H1 (cell line): ENCODE data around the gene AQP10. TPM values are rescaled to one million over a fixed set of nuclear protein-coding genes. Genes with fewer than 3 reads are reported as not detected.

Experiments used
- CTCF ChIA-PET: fragments of 300-600 bp; sonication (Branson Sonifier 250); formaldehyde crosslinking; loops from one replicate; lab custom pipeline; 2021; ENCODE audit not compliant: partially characterized antibody; lab: Charles Lee
- POLR2A ChIA-PET: fragments of 300-600 bp; sonication (Branson Sonifier 250); formaldehyde crosslinking; loops from one replicate; lab custom pipeline; 2021; ENCODE audit warnings: inconsistent platforms; ENCODE audit not compliant: partially characterized antibody; lab: Charles Lee
- DNase-seq, 2 experiments: peaks; one replicate each; pipeline versions ENCODE4 v3.0.0 to v3.0.0-alpha.2; 2010 to 2022; ENCODE audit warnings: low spot score in 2 of 2, low read depth in 1 of 2, mixed read lengths in 1 of 2
- FAIRE-seq: peaks from 2 replicates; lab custom pipeline; 2011; peaks lifted over from hg19 to GRCh38; lab: Jason Lieb, UNC
- H2AFZ ChIP-seq: 2 replicates; pipeline ENCODE4 v1.8.1; 2012; ENCODE audit warnings: low read length, inconsistent platforms
- H2AK5ac ChIP-seq: 2 replicates; pipeline ENCODE4 v1.6.1; 2013; ENCODE audit warnings: low read depth, low read length
- H2BK120ac ChIP-seq: replicated peaks from 2 replicates; pipeline ENCODE3; 2013; ENCODE audit warnings: low read depth, low read length, inconsistent platforms
- H2BK12ac ChIP-seq: 2 replicates; pipeline ENCODE4 v1.6.1; 2013; ENCODE audit warnings: low read depth, low read length
- H2BK15ac ChIP-seq: 2 replicates; pipeline ENCODE4 v1.6.1; 2013; ENCODE audit warnings: low read length
- H2BK20ac ChIP-seq: 2 replicates; pipeline ENCODE4 v1.6.1; 2013; ENCODE audit warnings: low read length
- H2BK5ac ChIP-seq: 2 replicates; pipeline ENCODE4 v1.6.1; 2013; ENCODE audit warnings: low read depth, low read length
- H3K14ac ChIP-seq: 2 replicates; pipeline ENCODE4 v1.6.1; 2013; ENCODE audit warnings: inconsistent platforms; ENCODE audit not compliant: insufficient read length
- H3K18ac ChIP-seq: 2 replicates; pipeline ENCODE4 v1.6.1; 2013; ENCODE audit warnings: low read length; ENCODE audit errors: extremely low read depth
- H3K23ac ChIP-seq: 2 replicates; pipeline ENCODE4 v1.6.1; 2013; ENCODE audit warnings: inconsistent platforms; ENCODE audit not compliant: insufficient read length
- H3K23me2 ChIP-seq: 2 replicates; pipeline ENCODE4 v1.6.1; 2013; ENCODE audit warnings: low read depth, low read length
- H3K27ac ChIP-seq: 2 replicates; pipeline ENCODE4 v1.6.1; 2011; ENCODE audit warnings: low read depth, low read length, inconsistent platforms
- H3K27me3 ChIP-seq, 4 experiments: replicated peaks in 1 of 4; 1 replicate in 1 of 4; 2 replicates in 3 of 4; pipeline versions ENCODE4 v1.6.1 to v1.8.1; 2011 to 2013; ENCODE audit warnings: low read length in 3 of 4, mild to moderate bottlenecking in 3 of 4, inconsistent platforms in 2 of 4, mixed read lengths in 2 of 4, moderate library complexity in 1 of 4; ENCODE audit not compliant: control insufficient read depth in 3 of 4, insufficient read depth in 3 of 4; ENCODE audit errors: extremely low read depth in 1 of 4
- H3K36me3 ChIP-seq, 4 experiments: 2 replicates each; pipeline versions ENCODE4 v1.6.1 to v1.8.1; 2011 to 2013; ENCODE audit warnings: mild to moderate bottlenecking in 4 of 4, low read length in 3 of 4, moderate library complexity in 2 of 4, control low read depth in 1 of 4, inconsistent platforms in 1 of 4; ENCODE audit not compliant: insufficient read depth in 4 of 4, control insufficient read depth in 2 of 4
- H3K4ac ChIP-seq: replicated peaks from 2 replicates; pipeline ENCODE3; 2013; ENCODE audit warnings: low read length, low read depth, mixed read lengths, inconsistent platforms; ENCODE audit not compliant: insufficient read length
- H3K4me1 ChIP-seq, 4 experiments: replicated peaks in 1 of 4; 1 replicate in 1 of 4; 2 replicates in 3 of 4; pipeline versions ENCODE4 v1.6.1 to v1.8.1; 2011 to 2013; ENCODE audit warnings: low read length in 3 of 4, inconsistent platforms in 2 of 4, mixed read lengths in 1 of 4; ENCODE audit not compliant: insufficient read depth in 4 of 4, control insufficient read depth in 3 of 4
- H3K4me2 ChIP-seq, 2 experiments: 2 replicates each; pipeline versions ENCODE4 v1.6.1 to v1.8.1; 2011 to 2013; ENCODE audit warnings: low read depth in 2 of 2, low read length in 2 of 2, control low read depth in 1 of 2, inconsistent platforms in 1 of 2, mild to moderate bottlenecking in 1 of 2; ENCODE audit not compliant: insufficient read depth in 1 of 2
- H3K4me3 ChIP-seq, 4 experiments: fragments of 200-600, 300-600 bp in 1 of 4; sonication (generic), shearing (Covaris generic), sonication (Bioruptor Twin) in 1 of 4; 2 replicates each; pipeline versions ENCODE4 v1.5.1 to v1.8.1; 2011 to 2016; ENCODE audit warnings: low read length in 4 of 4, low read depth in 3 of 4, control low read depth in 2 of 4, inconsistent platforms in 2 of 4, mild to moderate bottlenecking in 2 of 4, mixed read lengths in 1 of 4, moderate library complexity in 1 of 4; ENCODE audit not compliant: insufficient read depth in 2 of 4; ENCODE audit errors: extremely low read depth in 1 of 4
- H3K56ac ChIP-seq: replicated peaks from 2 replicates; pipeline ENCODE3; 2013; ENCODE audit warnings: low read depth, mild to moderate bottlenecking, mixed read lengths, low read length, inconsistent platforms; ENCODE audit not compliant: insufficient read length
- H3K79me1 ChIP-seq: 2 replicates; pipeline ENCODE4 v1.6.1; 2013; ENCODE audit warnings: low read depth, low read length, control low read depth
- H3K79me2 ChIP-seq, 2 experiments: 2 replicates each; pipeline versions ENCODE4 v1.6.1 to v1.8.1; 2012 to 2013; ENCODE audit warnings: low read length in 2 of 2, mild to moderate bottlenecking in 2 of 2, inconsistent platforms in 1 of 2; ENCODE audit not compliant: insufficient read depth in 2 of 2, control insufficient read depth in 1 of 2
- H3K9ac ChIP-seq, 4 experiments: replicated peaks in 1 of 4; 1 replicate in 1 of 4; 2 replicates in 3 of 4; pipeline versions ENCODE4 v1.6.1 to v1.8.1; 2011 to 2013; ENCODE audit warnings: low read depth in 3 of 4, low read length in 3 of 4, control low read depth in 2 of 4, mild to moderate bottlenecking in 2 of 4, moderate library complexity in 2 of 4, inconsistent platforms in 1 of 4; ENCODE audit errors: extremely low read depth in 1 of 4
- H3K9me3 ChIP-seq, 2 experiments: 2 replicates each; pipeline versions ENCODE4 v1.6.1 to v1.8.1; 2012 to 2013; ENCODE audit warnings: mild to moderate bottlenecking in 2 of 2, moderate library complexity in 2 of 2, control low read depth in 1 of 2, inconsistent platforms in 1 of 2, low read depth in 1 of 2, low read length in 1 of 2, mixed read lengths in 1 of 2; ENCODE audit not compliant: insufficient read depth in 2 of 2
- H4K20me1 ChIP-seq, 2 experiments: replicated peaks in 1 of 2; 2 replicates each; pipeline versions ENCODE3 to v1.8.1; 2011 to 2013; ENCODE audit warnings: inconsistent platforms in 2 of 2, low read length in 2 of 2, mild to moderate bottlenecking in 1 of 2; ENCODE audit not compliant: insufficient read depth in 2 of 2, control insufficient read depth in 1 of 2
- H4K5ac ChIP-seq: 2 replicates; pipeline ENCODE4 v1.6.1; 2013; ENCODE audit warnings: low read length, low read depth, mixed read lengths, inconsistent platforms; ENCODE audit not compliant: insufficient read length
- H4K8ac ChIP-seq: 2 replicates; pipeline ENCODE4 v1.8.0; 2013; ENCODE audit warnings: mild to moderate bottlenecking, moderate library complexity, low read length, inconsistent platforms; ENCODE audit not compliant: insufficient read depth; ENCODE audit errors: extremely low read depth
- H4K91ac ChIP-seq: replicated peaks from 2 replicates; pipeline ENCODE3; 2013; ENCODE audit warnings: low read length, mixed read lengths, inconsistent platforms; ENCODE audit not compliant: insufficient read length
- ASH2L ChIP-seq: fragments of 200-600, 300-600 bp; sonication (generic); IDR thresholded peaks from one replicate; pipeline ENCODE4 v1.7.1; 2017; ENCODE audit warnings: low read length
- BRCA1 ChIP-seq: IDR thresholded peaks from 2 replicates; pipeline ENCODE4 v1.6.1; 2012; ENCODE audit warnings: low read depth, low read length, improper control_type of control experiment
- EGR1 ChIP-seq: IDR thresholded peaks from 2 replicates; pipeline ENCODE4 v1.6.1; 2011; ENCODE audit warnings: low read depth, low read length, borderline replicate concordance
- GABPA ChIP-seq: IDR thresholded peaks from 2 replicates; pipeline ENCODE4 v1.6.1; 2011; ENCODE audit warnings: mild to moderate bottlenecking, low read length, moderate library complexity, borderline replicate concordance; ENCODE audit not compliant: insufficient read depth
- GTF2F1 ChIP-seq: IDR thresholded peaks from 2 replicates; pipeline ENCODE4 v1.6.1; 2012; ENCODE audit warnings: low read depth, low read length, improper control_type of control experiment, borderline replicate concordance
- PHF8 ChIP-seq: fragments of 200-600 bp; sonication (generic); conservative IDR thresholded peaks from 2 replicates; pipeline ENCODE4 v1.7.1; 2012; ENCODE audit warnings: low read depth, mild to moderate bottlenecking, inconsistent platforms, low read length, moderate library complexity
- RBBP5 ChIP-seq: IDR thresholded peaks from 2 replicates; pipeline ENCODE4 v1.7.1; 2012; ENCODE audit warnings: low read depth, mild to moderate bottlenecking, inconsistent platforms, low read length, moderate library complexity, borderline replicate concordance
- RXRA ChIP-seq: IDR thresholded peaks from 2 replicates; pipeline ENCODE4 v1.6.1; 2011; ENCODE audit warnings: low read depth, mild to moderate bottlenecking, low read length, moderate library complexity; ENCODE audit not compliant: insufficient read depth
- TEAD4 ChIP-seq: IDR thresholded peaks from 2 replicates; pipeline ENCODE4 v1.6.1; 2012; ENCODE audit warnings: low read depth, low read length, inconsistent platforms, mixed read lengths
- WGBS, 2 experiments: shearing (Covaris generic) in 1 of 2; methylation state at CpG; one replicate each; pipeline versions ENCODE4 v1.1.6 to v1.1.7; 2013 to 2015; ENCODE audit warnings: low lambda C conversion rate in 2 of 2, mixed read lengths in 2 of 2, inconsistent platforms in 1 of 2, low coverage in 1 of 2, missing lambda C conversion rate in 1 of 2; ENCODE audit not compliant: insufficient replicate concordance in 2 of 2, insufficient coverage in 1 of 2, insufficient read length in 1 of 2; ENCODE audit errors: extremely low coverage in 1 of 2, missing lambda C conversion rate in 1 of 2; 5-methylcytosine and 5-hydroxymethylcytosine counted together
- polyA plus RNA-seq, 7 experiments: library from polyadenylated mRNA; depleted of rRNA in 3 of 7; stranded (reverse) in 5 of 7; unstranded in 2 of 7; fragments of >200 nt in 5 of 7; fragments of 200-250 nt in 2 of 7; gene quantifications; 1 replicate in 5 of 7; 2 replicates in 1 of 7; 4 replicates in 1 of 7; pipeline versions ENCODE4 v1.2.1 to v1.2.3, GENCODE V29; 2011 to 2013; ENCODE audit warnings: missing spikeins in 2 of 7, mixed read lengths in 2 of 7
- total RNA-seq: library from RNA; stranded (reverse); fragmentation: NEBNext Ultra II Directional; extraction: Animal tissue kit (Norgen Biotek cat#: 25700); gene quantifications from 2 replicates; pipeline ENCODE4 v1.2.1, GENCODE V29; 2021
- TF ChIP-seq, protein P1 (sequence below): IDR thresholded peaks from 2 replicates; pipeline ENCODE4 v1.6.1; 2011; ENCODE audit warnings: low read depth, mild to moderate bottlenecking, low read length; ENCODE audit not compliant: insufficient read depth

The AQP10 gene
- total and polyA plus RNA-seq, 2 of the 8 experiments (the other 6 are each of a cell fraction or from before 2014, with no cell fraction given), result not detected

DNA sequence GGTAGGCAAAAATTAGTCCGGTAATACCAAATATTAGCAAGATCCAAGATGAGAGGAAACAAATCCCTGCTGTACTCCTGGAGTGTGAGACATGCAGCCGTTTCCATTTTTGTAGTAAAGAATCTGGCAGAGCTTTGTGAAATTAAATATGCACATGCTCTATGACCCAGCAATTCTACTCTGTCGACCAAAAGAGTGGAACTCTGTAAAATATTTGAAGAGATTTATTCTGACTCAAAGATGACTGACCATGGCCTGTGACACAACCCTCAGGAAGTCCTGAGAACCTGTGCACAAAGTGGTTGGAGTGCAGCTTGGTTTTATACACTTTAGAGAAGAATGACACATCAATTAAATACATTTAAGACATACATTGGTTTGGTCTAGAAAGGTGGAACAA lies 32.2 kb upstream of the AQP10 start:
- Histone ChIP-seq H3K18ac (no peak overlapping the region), H3K27ac (no peak overlapping the region), H3K27me3 (no peaks in the 10 kb centered on the region), H2BK5ac (no peak overlapping the region), H3K4me1 (no peaks in the 10 kb centered on the region), H2AFZ (no peak overlapping the region), H3K79me2 (no peaks in the 10 kb centered on the region), H3K23ac (no peak overlapping the region), H2BK12ac (no peak overlapping the region), H3K9me3 (peaks cover 0 to 3% of the 10 kb centered on the region in 2 experiments; a peak in 1 of 4 replicates), H2BK120ac (no peak overlapping the region), H3K23me2 (peaks cover 3% of the 10 kb centered on the region; the same call in 1 of the 2 replicates), H3K56ac (no peak overlapping the region), H4K91ac (no peak overlapping the region), H2BK15ac (no peak overlapping the region), H3K79me1 (no peaks in the 10 kb centered on the region), H3K14ac (no peak overlapping the region), H2AK5ac (no peak overlapping the region), H3K9ac (no peak overlapping the region), H2BK20ac (no peak overlapping the region), H4K8ac (no peak overlapping the region), H4K20me1 (no peaks in the 10 kb centered on the region), H3K4ac (no peak overlapping the region), H3K36me3 (no peaks in the 10 kb centered on the region), H3K4me3 (no peak overlapping the region), H4K5ac (no peak overlapping the region), H3K4me2 (no peak overlapping the region)
- FAIRE-seq (no peak), DNase-seq (no peak)
- ChIA-PET POLR2A (no interaction called here), CTCF (interaction anchor here (0.5 to 1.7 kb wide), 3 partner anchors 10 to 37 kb away, joined by 3 to 5 read pairs (median 5); no protein-coding TSS in a partner anchor)
- TF ChIP-seq ASH2L (no peak), BRCA1 (no peak), TEAD4 (no peak), EGR1 (no peak), PHF8 (no peak), GABPA (no peak), RBBP5 (no peak), RXRA (no peak), GTF2F1 (no peak)
- TF ChIP-seq, protein P1, sequence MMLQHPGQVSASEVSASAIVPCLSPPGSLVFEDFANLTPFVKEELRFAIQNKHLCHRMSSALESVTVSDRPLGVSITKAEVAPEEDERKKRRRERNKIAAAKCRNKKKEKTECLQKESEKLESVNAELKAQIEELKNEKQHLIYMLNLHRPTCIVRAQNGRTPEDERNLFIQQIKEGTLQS, result no peak
- WGBS, 2 experiments, result 83% methylated on average over 3 of the region's 3 CpGs; no CpG with 5 or more reads in 1 of the 2 experiments
